Measurements from ENCODE around the gene THTPA. TPM values are rescaled to one million over a fixed set of nuclear protein-coding genes. Genes with fewer than 3 reads are reported as not detected.

The THTPA gene
- total RNA-seq, 1 experiment from 2014 or later, result 4.1 TPM

GRCh38 chr14:23604148-23604547 lies 48.1 kb downstream of the THTPA start:
- Histone ChIP-seq H3F3A (ENCODE audit: insufficient read depth, low read depth) (no peaks in the 10 kb centered on the region), H3K9me3 (ENCODE audit: insufficient read depth, low read depth) (no peaks in the 10 kb centered on the region), H3K4me2 (no peak overlapping the region), H3K27ac (no peak overlapping the region), H3K4me3 (no peak overlapping the region), H3K36me3 (ENCODE audit: low read depth) (no peaks in the 10 kb centered on the region), H4K20me1 (ENCODE audit: insufficient read depth) (no peaks in the 10 kb centered on the region), H2AFZ (no peak overlapping the region), H3K9me2 (ENCODE audit: insufficient read depth) (no peaks in the 10 kb centered on the region), H3K79me2 (ENCODE audit: low read depth) (no peaks in the 10 kb centered on the region), H3K27me3 (ENCODE audit: insufficient read depth, low read depth) (no peaks in the 10 kb centered on the region), H3K4me1 (replicated peaks; ENCODE audit: insufficient read depth) (peaks cover 8% of the 10 kb centered on the region; the same call in 1 of the 2 replicates)
- ChIA-PET POLR2A (ENCODE audit: unreplicated experiment) (no interaction called here), CTCF (no interaction called here)
- BruUV-seq (replicated peaks), result no TSS peak
- no peak for DNase-seq
- intact Hi-C loops (cut with micrococcal nuclease; ENCODE audit: unreplicated experiment), result no loop called here
- no peak for TF ChIP-seq CTCF (conservative IDR thresholded peaks at IDR 0.05)
- TF ChIP-seq EZH2 (IDR thresholded peaks at IDR 0.05; ENCODE audit: low read depth), result no peak

- TF ChIP-seq CTCF (conservative IDR thresholded peaks at IDR 0.05), result no peak
- TF ChIP-seq EZH2 (IDR thresholded peaks at IDR 0.05; ENCODE audit: low read depth), result no peak
- H3K9me2 ChIP-seq (ENCODE audit: insufficient read depth), result no peaks in the 10 kb centered on the region
- peak in 1 of 2 experiments; percentile 36 for DNase-seq
- no peak overlapping the region for H3K4me3 ChIP-seq
- H3K36me3 ChIP-seq (ENCODE audit: low read depth), result no peaks in the 10 kb centered on the region
- H3K79me2 ChIP-seq (ENCODE audit: low read depth), result no peaks in the 10 kb centered on the region
- ChIA-PET CTCF (no interaction called here), POLR2A (ENCODE audit: unreplicated experiment) (no interaction called here)
- no peak overlapping the region for H3K27ac ChIP-seq
- H2AFZ ChIP-seq, result no peak overlapping the region
- H3K4me1 ChIP-seq (replicated peaks; ENCODE audit: insufficient read depth), result peaks cover 8% of the 10 kb centered on the region; the same call in 1 of the 2 replicates
- H3K4me2 ChIP-seq, result no peak overlapping the region
- H4K20me1 ChIP-seq (ENCODE audit: insufficient read depth), result no peaks in the 10 kb centered on the region
- H3K9me3 ChIP-seq (ENCODE audit: insufficient read depth, low read depth), result no peaks in the 10 kb centered on the region
- no peaks in the 10 kb centered on the region for H3F3A ChIP-seq (ENCODE audit: insufficient read depth, low read depth)
- no peaks in the 10 kb centered on the region for H3K27me3 ChIP-seq (ENCODE audit: insufficient read depth, low read depth)
- intact Hi-C loops (cut with micrococcal nuclease; ENCODE audit: unreplicated experiment), result no loop called here
- no TSS peak for BruUV-seq (replicated peaks)
Measured at GRCh38 chr14:23604675-23605170, 48.7 kb downstream of the THTPA start.

- no peak for DNase-seq
- no peak for TF ChIP-seq EZH2 (IDR thresholded peaks at IDR 0.05; ENCODE audit: low read depth)
- no peak for TF ChIP-seq CTCF (conservative IDR thresholded peaks at IDR 0.05)
- no TSS peak for BruUV-seq (replicated peaks)
- H3K27ac ChIP-seq, result no peak overlapping the region
- peaks cover under 1% of the 10 kb centered on the region for H3F3A ChIP-seq (ENCODE audit: insufficient read depth, low read depth)
- no peak overlapping the region for H3K4me3 ChIP-seq
- H3K9me3 ChIP-seq (ENCODE audit: insufficient read depth, low read depth), result no peaks in the 10 kb centered on the region
- H3K79me2 ChIP-seq (ENCODE audit: low read depth), result no peaks in the 10 kb centered on the region
- H3K36me3 ChIP-seq (ENCODE audit: low read depth), result no peaks in the 10 kb centered on the region
- peaks cover 13% of the 10 kb centered on the region for H3K4me1 ChIP-seq (replicated peaks; ENCODE audit: insufficient read depth)
- ChIA-PET POLR2A (ENCODE audit: unreplicated experiment) (interaction anchor here (0.5 kb wide), 1 partner anchor 10 kb away, joined by 3 read pairs; no protein-coding TSS in a partner anchor), CTCF (no interaction called here)
- no peaks in the 10 kb centered on the region for H3K27me3 ChIP-seq (ENCODE audit: insufficient read depth, low read depth)
- no peak overlapping the region for H2AFZ ChIP-seq
- H3K9me2 ChIP-seq (ENCODE audit: insufficient read depth), result no peaks in the 10 kb centered on the region
- no peaks in the 10 kb centered on the region for H4K20me1 ChIP-seq (ENCODE audit: insufficient read depth)
- intact Hi-C loops (cut with micrococcal nuclease; ENCODE audit: unreplicated experiment), result no loop called here
- H3K4me2 ChIP-seq, result no peak overlapping the region
Measured at GRCh38 chr14:23605931-23606585, 50.0 kb downstream of the THTPA start.
